Subcutaneous abdominal adipose tissue (tissue), 5 donors: ENCODE data around the gene HSFX3.
"Not testable (repeated sequence)": the region's sequence is repeated elsewhere in the genome, so short reads cannot be mapped to it uniquely, and the experiment has no call there.

Experiments
- H3K27ac ChIP-seq: one replicate; pipeline ENCODE4 v1.7.0; 2013; ENCODE audit warnings: low read depth, mild to moderate bottlenecking, inconsistent platforms, low read length, moderate library complexity
- H3K27me3 ChIP-seq, 5 donors: one replicate each; pipeline ENCODE4 v1.7.0; 2013; ENCODE audit warnings: low read length in 5 of 5, inconsistent platforms in 1 of 5; ENCODE audit not compliant: control insufficient read depth in 5 of 5, insufficient read depth in 4 of 5
- H3K36me3 ChIP-seq, 5 donors: one replicate each; pipeline ENCODE4 v1.7.0; 2013; ENCODE audit warnings: low read length in 5 of 5; ENCODE audit not compliant: control insufficient read depth in 5 of 5, insufficient read depth in 5 of 5
- H3K4me1 ChIP-seq, 5 donors: one replicate each; pipeline ENCODE4 v1.7.0; 2013; ENCODE audit warnings: low read length in 5 of 5, mild to moderate bottlenecking in 3 of 5, moderate library complexity in 1 of 5; ENCODE audit not compliant: control insufficient read depth in 5 of 5, insufficient read depth in 5 of 5
- H3K4me3 ChIP-seq, 5 donors: one replicate each; pipeline ENCODE4 v1.7.0; 2013; ENCODE audit warnings: low read length in 5 of 5, low read depth in 1 of 5
- H3K9ac ChIP-seq, 5 donors: one replicate each; pipeline ENCODE4 v1.7.0; 2013; ENCODE audit warnings: low read length in 5 of 5, mild to moderate bottlenecking in 4 of 5, moderate library complexity in 3 of 5
- H3K9me3 ChIP-seq, 5 donors: one replicate each; pipeline ENCODE4 v1.7.0; 2013; ENCODE audit warnings: low read length in 5 of 5; ENCODE audit not compliant: control insufficient read depth in 5 of 5
- donor health status: healthy.
- donor health status: healthy.
- donor health status: healthy.
- donor health status: healthy.
- donor health status: healthy.

Gene HSFX3

DNA sequence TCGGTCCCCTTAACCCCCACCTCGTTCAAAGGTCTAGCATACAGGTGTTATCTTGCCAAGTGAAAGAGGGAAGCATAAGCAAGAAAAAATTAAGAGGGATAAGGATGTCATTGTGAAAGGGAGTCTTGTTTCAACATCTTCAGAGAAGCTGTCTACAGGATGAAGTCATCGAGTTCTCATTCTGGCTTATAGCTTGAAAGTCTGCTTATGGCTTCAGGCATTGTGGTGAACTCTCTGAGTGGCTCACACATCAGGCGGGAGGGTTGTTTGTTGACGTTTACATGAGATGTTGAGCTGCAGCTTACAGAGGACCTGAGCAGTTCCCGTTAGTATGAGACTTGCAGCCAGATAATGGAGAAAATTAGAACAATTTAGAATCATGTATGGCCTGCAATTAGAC lies 20.9 kb upstream of the HSFX3 start:
- H3K27ac ChIP-seq = no peak overlapping the region
- H3K36me3 ChIP-seq = no peaks in the 10 kb centered on the region
- no peak overlapping the region for H3K9ac ChIP-seq
- H3K27me3 ChIP-seq = peaks cover 2 to 17% (median 10%) of the 10 kb centered on the region in 5 donors
- peaks cover 0 to 3% (median 0%) of the 10 kb centered on the region in 5 donors for H3K4me1 ChIP-seq
- H3K9me3 ChIP-seq = no peaks in the 10 kb centered on the region
- H3K4me3 ChIP-seq = no peak overlapping the region

DNA sequence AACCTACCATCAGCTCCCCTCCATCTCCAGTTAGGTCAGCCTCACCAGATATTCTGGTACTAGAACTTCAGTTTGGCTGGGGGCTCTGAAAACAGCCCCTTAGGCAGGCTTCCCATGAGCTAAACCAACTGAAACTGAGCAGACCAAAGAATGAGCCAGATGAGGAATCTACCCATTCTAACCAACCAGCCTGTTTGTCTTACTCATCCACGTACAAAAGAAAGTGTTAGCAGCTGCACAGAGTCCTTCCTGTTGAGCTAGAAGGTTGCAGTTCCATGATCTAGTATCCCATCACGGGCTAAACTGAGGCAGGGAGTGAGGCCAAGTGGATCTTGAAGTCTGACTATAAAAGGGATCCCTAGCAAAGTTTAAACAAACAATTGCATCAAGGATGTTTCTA lies 20.0 kb upstream of the HSFX3 start:
- no peak overlapping the region for H3K27ac ChIP-seq
- H3K9me3 ChIP-seq = no peaks in the 10 kb centered on the region
- no peak overlapping the region for H3K4me3 ChIP-seq
- H3K36me3 ChIP-seq = no peaks in the 10 kb centered on the region
- H3K27me3 ChIP-seq = peaks cover 2 to 17% (median 10%) of the 10 kb centered on the region in 5 donors
- no peak overlapping the region for H3K9ac ChIP-seq
- H3K4me1 ChIP-seq = peaks cover 0 to 3% (median 0%) of the 10 kb centered on the region in 5 donors

DNA sequence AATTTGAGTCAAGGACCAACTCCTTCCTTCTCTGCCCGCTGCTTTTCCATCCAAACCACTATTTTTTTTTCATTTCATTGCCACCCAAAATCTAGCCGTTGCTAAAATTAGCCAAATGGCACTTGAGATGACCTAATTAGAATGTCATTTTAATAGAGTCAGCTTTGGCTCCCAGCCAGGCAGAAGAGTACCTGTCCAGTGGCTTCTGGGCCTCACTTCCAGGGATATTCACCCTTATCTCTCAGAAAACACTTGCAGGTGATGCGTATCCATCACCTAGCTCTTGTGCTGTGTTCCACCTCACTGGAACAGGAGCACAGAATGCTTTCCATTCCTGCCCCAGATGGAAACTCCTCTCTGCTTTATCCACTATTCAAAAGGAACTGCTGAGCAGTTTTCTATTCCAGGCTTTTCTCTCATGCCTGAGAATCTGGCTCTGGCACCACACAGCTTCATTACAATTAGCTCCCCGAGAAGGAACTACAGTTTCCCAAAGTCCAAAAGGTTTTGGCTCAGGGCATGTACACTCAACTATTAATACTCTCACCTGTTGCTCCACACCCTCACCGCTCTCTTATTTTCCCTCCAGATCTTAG lies 19.1 kb upstream of the HSFX3 start:
- Histone ChIP-seq H3K27me3 (peaks cover 2 to 17% (median 10%) of the 10 kb centered on the region in 5 donors), H3K4me1 (peaks cover 0 to 3% (median 0%) of the 10 kb centered on the region in 5 donors), H3K9me3 (no peaks in the 10 kb centered on the region), H3K27ac (no peak overlapping the region), H3K9ac (no peak overlapping the region), H3K4me3 (no peak overlapping the region), H3K36me3 (no peaks in the 10 kb centered on the region)

DNA sequence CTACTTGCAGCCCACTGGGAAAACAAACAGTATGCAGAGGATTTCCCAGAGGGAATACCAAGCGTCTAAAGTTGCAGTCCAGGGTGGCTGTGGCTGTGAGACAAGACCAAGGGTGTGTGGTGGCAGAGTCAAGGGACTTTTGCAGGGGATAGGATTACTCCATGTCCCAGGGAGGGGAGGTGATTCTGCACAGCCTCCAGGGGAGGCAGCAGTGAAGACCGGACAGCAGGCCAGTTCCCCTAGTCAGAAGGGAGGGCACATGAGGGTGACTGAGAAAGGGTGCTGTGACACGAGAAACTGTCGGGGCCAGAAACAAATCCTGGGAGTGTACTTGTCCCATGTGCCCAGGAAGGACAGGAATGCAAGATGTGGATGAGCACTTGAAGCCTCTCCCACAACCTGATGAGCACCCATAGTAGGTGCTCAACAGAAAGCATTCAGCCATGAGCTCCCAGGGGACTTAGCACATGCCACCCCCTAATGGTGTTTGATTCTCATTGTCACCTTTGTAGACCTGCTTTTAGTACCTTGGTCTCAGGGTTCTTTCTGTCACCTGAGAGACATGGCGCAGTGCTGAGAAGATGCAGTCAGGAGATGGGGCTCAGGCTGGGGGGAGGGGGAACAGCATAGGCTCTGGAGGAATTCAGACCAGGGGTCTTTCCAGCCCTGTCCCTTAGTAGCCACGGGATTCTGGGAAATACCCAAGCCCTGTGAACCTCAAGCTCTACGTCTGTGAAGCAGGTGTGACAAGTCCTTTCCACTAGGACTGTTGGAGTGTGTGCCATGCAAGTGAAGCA lies 18.1 kb upstream of the HSFX3 start:
- H3K27me3 ChIP-seq = peaks cover 2 to 17% (median 10%) of the 10 kb centered on the region in 5 donors
- no peak overlapping the region for H3K9ac ChIP-seq
- H3K27ac ChIP-seq = no peak overlapping the region
- no peak overlapping the region for H3K4me3 ChIP-seq
- H3K9me3 ChIP-seq = no peaks in the 10 kb centered on the region
- H3K4me1 ChIP-seq = peaks cover 0 to 3% (median 0%) of the 10 kb centered on the region in 5 donors
- no peaks in the 10 kb centered on the region for H3K36me3 ChIP-seq

DNA sequence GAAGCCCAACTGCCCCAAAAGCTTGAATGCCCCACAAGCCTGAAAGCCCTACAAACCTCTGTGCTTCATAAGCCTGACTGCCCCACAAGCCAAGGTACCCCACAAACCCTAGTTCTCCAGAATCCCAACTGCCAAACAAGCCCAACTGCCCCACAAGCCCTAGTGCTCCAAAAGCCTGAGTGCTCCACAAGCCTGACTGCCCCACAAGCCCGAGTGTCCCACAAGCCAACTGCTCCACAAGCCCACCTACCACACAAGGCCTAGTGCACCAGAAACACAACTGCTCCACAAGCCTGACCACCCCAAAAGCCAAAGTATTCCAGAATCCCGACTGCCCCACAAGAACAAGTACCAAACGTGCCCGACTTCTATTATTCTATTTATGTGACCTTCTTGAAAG lies 13.6 kb upstream of the HSFX3 start:
- Histone ChIP-seq H3K27me3 (peaks cover 0 to 11% (median 5%) of the 10 kb centered on the region in 5 donors), H3K4me3 (no peak overlapping the region), H3K27ac (no peak overlapping the region), H3K9ac (no peak overlapping the region), H3K36me3 (no peaks in the 10 kb centered on the region), H3K4me1 (peaks cover 0 to 3% (median 0%) of the 10 kb centered on the region in 5 donors), H3K9me3 (no peaks in the 10 kb centered on the region)

DNA sequence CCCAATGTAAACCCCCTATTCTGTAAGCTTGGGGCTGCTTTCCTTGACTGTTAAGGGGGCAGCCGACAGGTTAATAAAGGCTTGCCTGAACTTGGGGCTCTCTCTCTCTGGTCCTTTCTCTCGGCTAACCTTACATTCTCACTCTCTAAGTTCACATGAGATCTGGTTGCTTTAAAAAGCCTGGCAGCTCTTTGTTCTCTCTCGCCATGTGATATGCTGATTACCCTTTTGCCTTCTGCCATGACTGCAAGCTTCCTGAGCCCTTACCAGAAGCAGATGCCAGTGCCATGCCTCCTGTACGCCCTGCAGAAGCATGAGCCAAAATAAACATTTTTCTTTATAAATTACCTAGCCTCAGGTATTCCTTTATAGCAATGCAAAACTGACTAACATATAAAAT lies 5.5 kb upstream of the HSFX3 start:
- not testable (repeated sequence) for H3K4me1 ChIP-seq, H3K36me3 ChIP-seq, H3K9ac ChIP-seq, H3K4me3 ChIP-seq, H3K27ac ChIP-seq, H3K9me3 ChIP-seq, H3K27me3 ChIP-seq

DNA sequence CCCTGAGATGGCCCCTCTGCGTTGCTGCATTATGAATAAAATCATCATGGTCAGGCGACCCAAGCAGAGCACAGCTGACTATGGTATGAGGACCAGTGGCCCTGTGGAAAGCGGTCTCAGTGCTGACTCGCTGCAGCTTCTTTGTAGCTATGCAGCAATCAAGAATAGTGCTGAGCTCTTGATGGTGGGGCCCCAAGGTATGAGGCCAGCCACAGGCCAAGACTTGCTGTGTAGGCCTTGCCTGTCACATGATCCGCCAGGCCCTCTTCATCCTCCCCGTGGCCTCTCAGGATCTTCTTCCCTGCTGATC lies 2.2 kb upstream of the HSFX3 start:
- not testable (repeated sequence) for H3K9me3 ChIP-seq, H3K27me3 ChIP-seq, H3K4me3 ChIP-seq, H3K4me1 ChIP-seq, H3K27ac ChIP-seq, H3K9ac ChIP-seq, H3K36me3 ChIP-seq

DNA sequence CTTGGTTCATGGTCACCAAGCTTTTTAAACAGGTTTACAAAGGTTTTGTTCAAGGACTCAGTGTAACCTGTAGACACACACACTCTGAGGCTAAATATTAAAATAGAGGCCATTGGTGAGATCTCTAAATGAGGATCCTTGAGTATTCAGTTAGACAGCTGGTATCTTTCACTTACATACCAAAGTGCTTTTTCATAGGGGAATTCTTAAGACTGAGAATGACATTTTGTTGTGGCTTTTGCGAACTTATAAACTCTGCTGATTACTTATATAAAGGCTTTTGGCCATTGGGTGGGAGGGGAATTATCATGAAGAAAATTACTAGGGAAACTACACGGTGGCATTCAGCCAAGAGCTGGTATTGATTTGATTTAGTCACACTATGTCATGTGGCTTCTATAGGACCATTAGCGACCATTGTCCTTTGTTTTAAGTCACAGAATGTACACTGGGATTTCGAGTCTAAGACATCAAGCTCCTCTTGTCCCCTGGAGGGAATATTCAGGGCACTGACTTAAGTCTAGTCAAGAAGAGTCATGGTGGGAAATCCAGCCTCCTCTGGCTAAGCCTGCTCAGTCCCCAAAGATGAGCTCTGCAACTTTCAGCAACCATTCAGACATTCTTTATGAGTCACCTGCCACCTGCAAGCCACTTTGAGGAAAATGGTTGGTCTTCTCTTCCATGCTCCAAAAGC lies 1.7 kb upstream of the HSFX3 start:
- not testable (repeated sequence) for H3K27ac ChIP-seq, H3K27me3 ChIP-seq, H3K9ac ChIP-seq, H3K9me3 ChIP-seq, H3K4me1 ChIP-seq, H3K36me3 ChIP-seq, H3K4me3 ChIP-seq

DNA sequence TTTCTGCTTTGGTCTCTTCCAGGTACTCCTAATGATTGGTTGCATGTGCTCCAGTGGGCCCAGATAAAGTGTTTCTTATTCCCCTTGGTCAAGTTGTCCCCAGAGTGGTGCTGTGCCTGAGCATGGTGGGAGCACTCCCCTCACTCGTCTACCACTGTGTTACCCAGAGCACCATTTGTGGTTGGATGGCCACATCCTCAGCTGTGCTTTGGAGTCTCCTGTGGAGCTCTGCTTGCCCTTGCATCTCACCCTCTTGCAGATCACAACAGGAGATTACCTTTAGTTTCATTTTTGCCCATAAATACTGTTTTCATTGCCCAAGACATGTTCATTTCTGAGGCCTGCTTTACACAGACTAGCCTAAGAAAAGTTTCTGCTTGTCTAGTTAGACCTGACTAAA lies 730 bp upstream of the HSFX3 start:
- H3K27ac ChIP-seq, H3K36me3 ChIP-seq, H3K27me3 ChIP-seq, H3K9me3 ChIP-seq, H3K4me3 ChIP-seq, H3K4me1 ChIP-seq, H3K9ac ChIP-seq: not testable (repeated sequence)

DNA sequence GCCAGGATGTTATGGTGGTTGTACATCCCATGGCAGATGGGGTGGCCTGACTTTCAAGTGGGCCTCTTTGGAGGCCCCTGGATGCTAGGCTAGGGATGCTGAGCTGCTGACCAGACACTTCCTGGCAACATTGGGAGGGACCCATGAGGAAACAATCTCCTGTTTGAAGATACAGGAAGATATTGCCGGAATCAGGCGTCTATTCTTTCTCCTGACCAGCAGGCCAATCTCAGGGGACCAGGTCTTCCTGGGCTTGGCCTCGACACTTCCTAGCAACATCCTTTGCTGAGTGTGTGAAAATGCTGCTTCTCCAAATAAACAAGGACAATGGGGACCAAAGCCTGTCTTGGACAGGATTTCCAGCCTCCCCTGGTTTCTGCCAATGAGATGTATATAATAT lies 1.9 kb downstream of the HSFX3 start:
- not testable (repeated sequence) for H3K4me1 ChIP-seq, H3K36me3 ChIP-seq, H3K27ac ChIP-seq, H3K9ac ChIP-seq, H3K4me3 ChIP-seq, H3K27me3 ChIP-seq, H3K9me3 ChIP-seq
